ENCODE results near the gene ANKRD13A. TPM values are rescaled to one million over a fixed set of nuclear protein-coding genes. Genes with fewer than 3 reads are reported as not detected.
A peak's percentile ranks its signal among the peaks of the same experiment; 100 is the strongest.
"Not testable (repeated sequence)": the region's sequence is repeated elsewhere in the genome, so short reads cannot be mapped to it uniquely, and the experiment has no call there.

The ANKRD13A gene
- total RNA-seq, 1 experiment from 2014 or later: 25.9 TPM

GRCh38 chr12:110062241-110062640 lies 63.0 kb downstream of the ANKRD13A start:
- no peaks in the 10 kb centered on the region for H3K27me3 ChIP-seq (ENCODE audit: control insufficient read depth, insufficient read depth, low read length)
- DNase-seq: no peak
- no peak overlapping the region for H3K4me3 ChIP-seq (ENCODE audit: insufficient read depth, low read depth, low read length)
- no peaks in the 10 kb centered on the region for H3K36me3 ChIP-seq (replicated peaks; ENCODE audit: control insufficient read depth, insufficient read depth, low read length)

GRCh38 chr12:110065540-110065939 lies 66.3 kb downstream of the ANKRD13A start:
- no peaks in the 10 kb centered on the region for H3K27me3 ChIP-seq (ENCODE audit: control insufficient read depth, insufficient read depth, low read length)
- no peak overlapping the region for H3K4me3 ChIP-seq (ENCODE audit: insufficient read depth, low read depth, low read length)
- no peak for DNase-seq
- H3K36me3 ChIP-seq (replicated peaks; ENCODE audit: control insufficient read depth, insufficient read depth, low read length): no peaks in the 10 kb centered on the region

- DNase-seq: no peak
- no peak overlapping the region for H3K4me3 ChIP-seq (ENCODE audit: insufficient read depth, low read depth, low read length)
- H3K27me3 ChIP-seq (ENCODE audit: control insufficient read depth, insufficient read depth, low read length): no peaks in the 10 kb centered on the region; the same call in 1 of the 2 replicates
- H3K36me3 ChIP-seq (replicated peaks; ENCODE audit: control insufficient read depth, insufficient read depth, low read length): no peaks in the 10 kb centered on the region
These were observed 68.3 kb downstream of the ANKRD13A start for GRCh38 chr12:110067531-110067930.

- not testable (repeated sequence) for DNase-seq; H3K4me3 ChIP-seq (ENCODE audit: insufficient read depth, low read depth, low read length); H3K27me3 ChIP-seq (ENCODE audit: control insufficient read depth, insufficient read depth, low read length); H3K36me3 ChIP-seq (replicated peaks; ENCODE audit: control insufficient read depth, insufficient read depth, low read length)
These were observed 68.9 kb downstream of the ANKRD13A start for GRCh38 chr12:110068115-110068514.

GRCh38 chr12:110068654-110069053 lies 69.4 kb downstream of the ANKRD13A start:
- H3K4me3 ChIP-seq (ENCODE audit: insufficient read depth, low read depth, low read length): no peak overlapping the region
- H3K27me3 ChIP-seq (ENCODE audit: control insufficient read depth, insufficient read depth, low read length): no peaks in the 10 kb centered on the region; the same call in 1 of the 2 replicates
- H3K36me3 ChIP-seq (replicated peaks; ENCODE audit: control insufficient read depth, insufficient read depth, low read length): no peaks in the 10 kb centered on the region
- no peak for DNase-seq

GRCh38 chr12:110071504-110071903 lies 72.3 kb downstream of the ANKRD13A start:
- Histone ChIP-seq H3K4me3 (ENCODE audit: insufficient read depth, low read depth, low read length) (no peak overlapping the region), H3K36me3 (replicated peaks; ENCODE audit: control insufficient read depth, insufficient read depth, low read length) (no peaks in the 10 kb centered on the region), H3K27me3 (ENCODE audit: control insufficient read depth, insufficient read depth, low read length) (no peaks in the 10 kb centered on the region; the same call in 1 of the 2 replicates)
- no peak for DNase-seq

- H3K36me3 ChIP-seq (replicated peaks; ENCODE audit: control insufficient read depth, insufficient read depth, low read length): no peaks in the 10 kb centered on the region
- DNase-seq: no peak
- H3K27me3 ChIP-seq (ENCODE audit: control insufficient read depth, insufficient read depth, low read length): no peaks in the 10 kb centered on the region; the same call in 1 of the 2 replicates
These were observed 72.7 kb downstream of the ANKRD13A start for GRCh38 chr12:110071967-110072366.

GRCh38 chr12:110072636-110073035 lies 73.4 kb downstream of the ANKRD13A start:
- H3K27me3 ChIP-seq (ENCODE audit: control insufficient read depth, insufficient read depth, low read length); DNase-seq; H3K4me3 ChIP-seq (ENCODE audit: insufficient read depth, low read depth, low read length); H3K36me3 ChIP-seq (replicated peaks; ENCODE audit: control insufficient read depth, insufficient read depth, low read length): not testable (repeated sequence)

More at GRCh38 chr12:110071967-110072366, 72.7 kb downstream of the ANKRD13A start:
- H3K4me3 ChIP-seq (ENCODE audit: insufficient read depth, low read depth, low read length): no peak overlapping the region

GRCh38 chr12:110073049-110073831 lies 74.0 kb downstream of the ANKRD13A start:
- peak; percentile 44 for DNase-seq
- Histone ChIP-seq H3K36me3 (replicated peaks; ENCODE audit: control insufficient read depth, insufficient read depth, low read length) (no peaks in the 10 kb centered on the region), H3K4me3 (ENCODE audit: insufficient read depth, low read depth, low read length) (no peak overlapping the region), H3K27me3 (ENCODE audit: control insufficient read depth, insufficient read depth, low read length) (no peaks in the 10 kb centered on the region; the same call in 1 of the 2 replicates)

- Histone ChIP-seq H3K27me3 (ENCODE audit: control insufficient read depth, insufficient read depth, low read length) (no peaks in the 10 kb centered on the region; the same call in 1 of the 2 replicates), H3K4me3 (ENCODE audit: insufficient read depth, low read depth, low read length) (no peak overlapping the region), H3K36me3 (replicated peaks; ENCODE audit: control insufficient read depth, insufficient read depth, low read length) (no peaks in the 10 kb centered on the region)
- DNase-seq: no peak
These were observed 74.9 kb downstream of the ANKRD13A start for GRCh38 chr12:110074089-110074488.

GRCh38 chr12:110075880-110076279 lies 76.7 kb downstream of the ANKRD13A start:
- no peak for DNase-seq

GRCh38 chr12:110077800-110078199 lies 78.6 kb downstream of the ANKRD13A start:
- Histone ChIP-seq H3K36me3 (replicated peaks; ENCODE audit: control insufficient read depth, insufficient read depth, low read length) (no peaks in the 10 kb centered on the region), H3K27me3 (ENCODE audit: control insufficient read depth, insufficient read depth, low read length) (no peaks in the 10 kb centered on the region), H3K4me3 (ENCODE audit: insufficient read depth, low read depth, low read length) (no peak overlapping the region)
- no peak for DNase-seq

More at GRCh38 chr12:110075880-110076279, 76.7 kb downstream of the ANKRD13A start:
- Histone ChIP-seq H3K4me3 (ENCODE audit: insufficient read depth, low read depth, low read length) (no peak overlapping the region), H3K27me3 (ENCODE audit: control insufficient read depth, insufficient read depth, low read length) (no peaks in the 10 kb centered on the region; the same call in 1 of the 2 replicates), H3K36me3 (replicated peaks; ENCODE audit: control insufficient read depth, insufficient read depth, low read length) (no peaks in the 10 kb centered on the region)

GRCh38 chr12:110079477-110080400 lies 80.5 kb downstream of the ANKRD13A start:
- no peaks in the 10 kb centered on the region for H3K36me3 ChIP-seq (replicated peaks; ENCODE audit: control insufficient read depth, insufficient read depth, low read length)
- no peak for DNase-seq

GRCh38 chr12:110080410-110080809 lies 81.2 kb downstream of the ANKRD13A start:
- Histone ChIP-seq H3K36me3 (replicated peaks; ENCODE audit: control insufficient read depth, insufficient read depth, low read length) (no peaks in the 10 kb centered on the region), H3K27me3 (ENCODE audit: control insufficient read depth, insufficient read depth, low read length) (no peaks in the 10 kb centered on the region), H3K4me3 (ENCODE audit: insufficient read depth, low read depth, low read length) (no peak overlapping the region)
- no peak for DNase-seq

More at GRCh38 chr12:110079477-110080400, 80.5 kb downstream of the ANKRD13A start:
- H3K27me3 ChIP-seq (ENCODE audit: control insufficient read depth, insufficient read depth, low read length): no peaks in the 10 kb centered on the region
- H3K4me3 ChIP-seq (ENCODE audit: insufficient read depth, low read depth, low read length): no peak overlapping the region

Measured in H7 (cell line).